ENCODE results near the gene COPS9.

COPS9 gene

DNA sequence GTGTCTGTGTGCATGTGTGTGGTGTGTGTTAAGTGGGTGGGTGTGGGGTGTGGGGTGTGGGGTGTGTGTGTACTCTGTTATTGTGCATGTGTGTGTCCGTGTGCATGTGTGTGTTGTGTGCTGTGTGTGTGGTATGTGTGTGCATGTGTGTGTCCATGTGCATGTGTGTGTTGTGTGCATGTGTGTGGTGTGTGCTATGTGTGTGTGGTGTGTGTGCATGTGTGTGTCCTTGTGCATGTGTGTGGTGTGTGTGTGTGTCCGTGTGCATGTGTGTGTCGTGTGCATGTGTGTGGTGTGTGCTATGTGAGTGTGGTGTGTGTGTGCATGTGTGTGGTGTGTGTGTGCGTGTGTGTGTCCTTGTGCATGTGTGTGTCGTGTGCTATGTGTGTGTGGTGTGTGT is 11.3 kb upstream of the COPS9 start:
- DNase-seq (ENCODE audit: low spot score) = no peak
- TF ChIP-seq, protein P1, sequence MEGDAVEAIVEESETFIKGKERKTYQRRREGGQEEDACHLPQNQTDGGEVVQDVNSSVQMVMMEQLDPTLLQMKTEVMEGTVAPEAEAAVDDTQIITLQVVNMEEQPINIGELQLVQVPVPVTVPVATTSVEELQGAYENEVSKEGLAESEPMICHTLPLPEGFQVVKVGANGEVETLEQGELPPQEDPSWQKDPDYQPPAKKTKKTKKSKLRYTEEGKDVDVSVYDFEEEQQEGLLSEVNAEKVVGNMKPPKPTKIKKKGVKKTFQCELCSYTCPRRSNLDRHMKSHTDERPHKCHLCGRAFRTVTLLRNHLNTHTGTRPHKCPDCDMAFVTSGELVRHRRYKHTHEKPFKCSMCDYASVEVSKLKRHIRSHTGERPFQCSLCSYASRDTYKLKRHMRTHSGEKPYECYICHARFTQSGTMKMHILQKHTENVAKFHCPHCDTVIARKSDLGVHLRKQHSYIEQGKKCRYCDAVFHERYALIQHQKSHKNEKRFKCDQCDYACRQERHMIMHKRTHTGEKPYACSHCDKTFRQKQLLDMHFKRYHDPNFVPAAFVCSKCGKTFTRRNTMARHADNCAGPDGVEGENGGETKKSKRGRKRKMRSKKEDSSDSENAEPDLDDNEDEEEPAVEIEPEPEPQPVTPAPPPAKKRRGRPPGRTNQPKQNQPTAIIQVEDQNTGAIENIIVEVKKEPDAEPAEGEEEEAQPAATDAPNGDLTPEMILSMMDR (IDR thresholded peaks at IDR 0.05; ENCODE audit: extremely low read depth, missing control alignments) = no peak

DNA sequence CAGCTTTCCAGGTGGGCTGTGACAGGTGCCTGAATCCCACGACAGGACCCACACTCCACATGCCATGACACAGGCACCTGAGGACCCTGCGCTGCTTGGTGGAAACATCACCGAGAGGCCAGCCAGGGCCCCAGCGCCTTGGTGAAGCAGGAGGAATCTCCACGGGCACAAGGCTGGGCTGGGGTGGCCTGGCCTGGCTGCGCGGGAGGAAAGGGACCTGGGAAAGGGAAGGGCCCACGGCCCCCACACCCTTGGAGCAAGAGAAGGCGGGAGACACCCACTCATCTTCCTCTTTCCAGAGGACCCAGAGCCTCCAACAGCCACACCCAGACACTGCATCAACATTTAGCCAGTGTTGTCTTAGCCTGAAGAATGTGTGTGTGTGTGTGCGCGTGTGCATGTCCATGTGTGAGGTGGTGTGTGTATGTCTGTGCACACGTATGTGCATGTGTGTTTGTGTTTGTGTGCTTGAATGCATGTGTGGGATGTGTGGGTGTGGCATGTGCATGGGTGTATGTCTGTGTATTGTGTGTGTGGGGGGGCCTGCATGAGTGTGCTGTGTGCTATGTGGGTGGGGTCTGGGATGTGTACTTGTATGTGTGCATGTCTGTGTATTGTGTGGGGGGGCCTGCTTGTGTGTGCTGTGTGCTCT is 10.6 kb upstream of the COPS9 start:
- no peak for DNase-seq (ENCODE audit: low spot score)
- TF ChIP-seq, protein P1 (IDR thresholded peaks at IDR 0.05; ENCODE audit: extremely low read depth, missing control alignments) = no peak

DNA sequence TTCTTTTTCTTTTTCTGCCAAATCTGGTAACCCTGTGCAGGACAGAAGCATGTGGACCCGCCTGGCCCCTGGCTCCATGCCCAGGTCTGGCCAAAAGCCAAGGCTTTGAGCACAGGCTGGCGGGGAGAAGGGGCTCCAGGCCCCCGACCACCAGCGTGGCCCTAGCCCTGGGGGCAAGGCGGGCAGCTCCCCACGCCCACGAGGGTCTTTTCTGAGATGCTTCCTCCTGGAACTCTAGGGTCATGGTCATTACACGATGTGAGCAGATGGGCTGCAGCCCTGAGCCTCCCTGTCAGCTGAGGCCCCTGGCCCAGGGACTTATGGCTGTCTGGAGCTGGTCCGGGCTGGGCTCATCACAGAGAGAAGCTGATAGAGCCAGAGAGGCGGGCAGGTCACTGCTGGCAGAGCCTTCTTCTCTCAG is 10.0 kb upstream of the COPS9 start:
- TF ChIP-seq, protein P1 (IDR thresholded peaks at IDR 0.05; ENCODE audit: extremely low read depth, missing control alignments) = no peak
- no peak for DNase-seq (ENCODE audit: low spot score)

DNA sequence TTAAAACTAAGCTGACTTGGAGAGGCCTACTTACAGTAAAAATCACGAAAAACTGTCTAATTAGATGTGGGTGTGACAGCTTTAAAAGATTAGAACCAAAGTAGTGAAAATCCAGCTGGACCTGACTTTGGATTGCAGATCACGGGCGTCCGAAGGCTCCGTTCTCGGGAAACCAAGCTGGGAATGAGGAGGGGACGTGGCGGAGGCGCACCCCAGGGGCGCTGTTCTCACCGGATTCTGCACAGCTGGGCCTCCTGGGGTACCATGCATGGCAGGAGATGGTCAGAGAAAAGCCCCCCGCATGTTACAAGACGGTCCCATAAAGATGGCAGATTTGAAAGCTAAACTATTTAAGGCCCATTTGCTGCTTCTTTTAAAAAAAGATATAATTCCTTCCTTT is 9.4 kb upstream of the COPS9 start:
- DNase-seq (ENCODE audit: low spot score) = no peak
- TF ChIP-seq, protein P1 (IDR thresholded peaks at IDR 0.05; ENCODE audit: extremely low read depth, missing control alignments) = no peak

DNA sequence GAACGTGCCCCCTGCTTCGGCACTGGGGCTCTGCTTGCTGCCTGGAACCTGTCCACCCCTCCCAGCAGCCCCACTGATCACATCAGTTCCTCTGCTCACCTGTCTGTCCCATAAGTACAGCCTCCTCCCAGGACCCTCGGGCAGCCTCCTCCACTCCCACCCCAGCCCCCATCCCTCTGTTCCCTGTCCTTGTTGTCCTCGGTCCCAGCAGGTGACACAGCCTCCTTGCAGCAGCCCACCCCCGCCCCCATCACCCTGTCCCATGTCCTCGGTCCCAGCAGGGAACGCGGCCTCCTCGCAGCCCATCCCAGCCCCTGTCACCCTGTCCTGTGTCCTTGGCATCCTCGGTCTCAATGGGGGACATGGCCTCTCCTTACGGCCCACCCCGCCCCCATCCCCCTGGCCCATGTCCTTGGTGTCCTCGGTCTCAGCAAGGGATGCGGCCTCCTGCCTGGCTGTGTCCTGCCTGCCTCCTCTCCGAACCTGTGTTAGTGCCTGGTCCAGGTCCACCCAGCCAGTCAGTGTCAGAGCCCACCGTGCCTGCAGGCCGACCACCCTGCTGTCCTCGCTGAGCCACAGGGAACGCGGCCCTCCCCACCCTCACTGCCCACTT is 8.7 kb upstream of the COPS9 start:
- no peak for DNase-seq (ENCODE audit: low spot score)
- TF ChIP-seq, protein P1 (IDR thresholded peaks at IDR 0.05; ENCODE audit: extremely low read depth, missing control alignments) = no peak

DNA sequence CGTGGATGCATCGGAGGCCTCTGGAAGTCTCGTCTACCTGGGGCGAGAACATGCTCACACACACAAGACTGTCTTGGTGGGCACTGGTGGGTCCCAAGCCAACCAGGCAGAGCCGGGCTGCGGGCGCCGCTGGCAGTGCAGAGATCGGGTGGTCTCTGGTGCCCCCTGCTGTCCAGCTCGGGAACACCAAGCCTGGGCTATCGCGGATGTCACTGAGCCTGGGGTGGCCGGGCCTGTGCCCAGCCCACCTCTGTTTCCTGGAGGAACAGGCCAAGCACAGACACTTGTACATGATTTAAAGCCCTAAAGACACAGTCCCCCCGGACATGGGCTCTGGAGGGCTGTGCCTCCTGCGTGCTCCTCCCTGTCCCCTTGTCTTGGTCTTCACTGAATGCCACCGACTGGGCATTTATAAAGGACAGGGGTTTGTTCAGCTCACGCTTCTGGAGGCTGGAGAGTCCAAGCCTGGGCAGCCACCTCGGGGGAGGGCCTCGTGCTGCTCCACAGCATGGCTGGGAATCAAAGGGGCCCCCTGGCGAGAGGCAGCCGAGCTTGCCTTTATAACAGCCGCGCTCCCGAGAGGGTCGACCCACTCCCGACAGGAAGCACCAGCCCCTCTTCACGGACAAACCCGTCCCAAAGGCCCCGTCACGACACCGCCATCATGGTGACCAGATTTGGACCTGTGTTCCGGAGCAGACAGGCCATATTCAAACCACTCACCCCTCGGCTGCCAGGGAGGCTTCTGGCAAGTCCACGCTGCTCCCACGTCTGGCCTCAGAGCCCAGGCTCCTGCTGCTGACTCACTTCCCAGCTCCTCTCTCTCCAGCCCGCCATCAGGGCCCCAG is 7.9 kb upstream of the COPS9 start:
- peak; percentile 87 for DNase-seq (ENCODE audit: low spot score)
- TF ChIP-seq, protein P1 (IDR thresholded peaks at IDR 0.05; ENCODE audit: extremely low read depth, missing control alignments) = peak; percentile 64

DNA sequence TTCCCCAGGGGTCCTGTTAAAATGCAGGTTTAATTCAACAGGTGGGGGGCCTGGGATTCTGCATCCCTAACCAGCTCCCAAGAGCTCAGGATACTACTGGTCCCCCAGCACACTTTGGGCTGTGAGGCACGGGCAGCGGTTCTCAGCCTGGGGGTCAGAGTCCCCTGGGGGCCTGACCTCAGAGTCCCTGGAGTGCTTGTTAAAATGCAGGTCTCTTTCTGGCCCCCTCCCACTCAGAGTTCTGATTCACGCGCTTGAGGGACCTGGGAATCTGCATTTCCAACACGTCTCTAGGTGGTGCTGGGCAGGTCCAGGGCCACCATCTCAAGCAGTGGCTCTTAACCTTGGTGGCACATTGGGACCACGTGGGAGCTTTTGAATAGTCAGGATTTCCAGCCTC is 7.2 kb upstream of the COPS9 start:
- DNase-seq (ENCODE audit: low spot score) = no peak
- TF ChIP-seq, protein P1 (IDR thresholded peaks at IDR 0.05; ENCODE audit: extremely low read depth, missing control alignments) = no peak
